Measurements from ENCODE around the gene RHOH.

GRCh38 chr4:40289366-40290188 lies 92.7 kb downstream of the RHOH start:
- TF ChIP-seq CTCF (IDR thresholded peaks at IDR 0.05) (no peak), EP300 (IDR thresholded peaks at IDR 0.05) (no peak), POLR2A (IDR thresholded peaks at IDR 0.05; ENCODE audit: low read depth) (no peak)

All from esophagus muscularis mucosa (tissue), 4 donors.